Cardiac muscle cell (in vitro differentiated cells and primary cell): ENCODE measurements around the gene GMPR2. TPM values are rescaled to one million over a fixed set of nuclear protein-coding genes. Genes with fewer than 3 reads are reported as not detected.
"Not testable (repeated sequence)": the region's sequence is repeated elsewhere in the genome, so short reads cannot be mapped to it uniquely, and the experiment has no call there.

ENCODE experiments used
- DNase-seq, 2 donors: peaks; one replicate each; pipeline versions ENCODE4 v3.0.0 to v3.0.0-alpha.2; 2010 to 2017; ENCODE audit warnings: low read depth in 1 of 2, low spot score in 1 of 2
- H3K27ac ChIP-seq: fragments of 200-600 bp; sonication (generic); 2 replicates; pipeline ENCODE4 v1.5.1; 2016
- H3K27me3 ChIP-seq: fragments of 200-600 bp; sonication (generic); 2 replicates; pipeline ENCODE4 v1.6.0; 2016; ENCODE audit warnings: control low read depth
- H3K36me3 ChIP-seq: fragments of 200-600 bp; sonication (generic); 2 replicates; pipeline ENCODE4 v1.5.1; 2016; ENCODE audit warnings: control low read depth
- H3K4me1 ChIP-seq: fragments of 200-600 bp; sonication (generic); 2 replicates; pipeline ENCODE4 v1.8.1; 2017; ENCODE audit warnings: low read depth, mild to moderate bottlenecking, mixed run types
- H3K4me3 ChIP-seq: fragments of 200-600 bp; sonication (generic); 2 replicates; pipeline ENCODE4 v1.5.1; 2016; ENCODE audit warnings: mild to moderate bottlenecking
- H3K9me3 ChIP-seq: fragments of 200-600 bp; sonication (generic); 2 replicates; pipeline ENCODE4 v1.5.1; 2017; ENCODE audit warnings: low read depth, mild to moderate bottlenecking, control low read depth
- polyA plus RNA-seq: library from polyadenylated mRNA; unstranded; fragments of >200 nt; fragmentation: Nextera tagmentation; extraction: Ambion mirVana; gene quantifications from 2 replicates; pipeline ENCODE4 v1.2.1, GENCODE V29; 2016
- total RNA-seq: library from RNA; depleted of rRNA; stranded (reverse); fragments of >200 nt; gene quantifications from 2 replicates; pipeline ENCODE4 v1.2.3, GENCODE V29; 2016
- TF ChIP-seq, protein P1 (sequence below): IDR thresholded peaks from 2 replicates; pipeline ENCODE4 v1.5.1; 2012; ENCODE audit warnings: low read depth, mild to moderate bottlenecking, low read length

The GMPR2 gene
- total and polyA plus RNA-seq, 2 experiments from 2014 or later = 57.6 to 59.5 TPM

DNA sequence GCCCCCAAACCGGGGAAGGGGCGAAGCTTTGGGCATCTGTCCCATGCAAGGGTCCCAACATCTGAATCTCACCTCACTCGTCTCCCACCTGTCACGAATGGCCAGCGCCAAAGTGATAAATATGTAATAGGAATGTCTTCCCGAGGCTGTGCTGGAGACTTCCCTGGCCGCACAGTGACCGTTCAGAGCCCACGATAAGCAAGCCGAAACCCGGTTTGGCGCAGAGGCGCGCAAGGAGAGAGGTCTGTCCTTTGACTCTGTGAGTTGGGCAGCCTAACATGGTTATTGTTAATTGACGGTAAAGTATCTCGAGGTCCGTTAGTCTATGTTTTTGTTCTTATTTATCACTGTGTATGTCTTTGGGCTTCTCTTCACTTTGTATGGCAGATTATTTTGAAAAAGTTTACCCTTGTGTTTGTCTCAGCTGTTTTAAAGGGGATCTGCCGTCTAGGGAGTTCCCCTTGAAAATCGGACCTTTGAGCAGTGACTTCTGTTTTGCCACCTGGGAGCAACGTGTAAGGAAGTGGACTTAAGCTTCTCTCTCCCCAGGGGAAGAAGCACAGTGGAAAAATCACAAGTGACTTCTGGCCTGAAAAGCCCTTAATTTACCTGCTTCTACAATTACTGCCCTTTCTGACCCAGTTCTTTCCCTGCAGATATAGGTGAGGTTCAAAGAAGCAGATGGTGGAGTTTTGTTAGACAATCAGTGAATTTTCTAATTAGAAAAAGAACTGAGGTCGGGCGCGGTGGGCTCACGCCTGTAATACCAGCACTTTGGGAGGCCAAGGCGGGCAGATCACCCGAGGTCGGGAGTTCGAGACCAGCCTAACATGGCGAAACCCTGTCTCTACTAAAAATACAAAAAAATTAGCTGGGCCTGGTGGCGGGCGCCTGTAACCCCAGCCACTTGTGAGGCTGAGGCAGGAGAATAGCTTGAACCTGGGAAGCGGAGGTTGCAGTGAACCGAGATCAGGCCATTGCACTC, 36.4 kb upstream of the GMPR2 start:
- H3K9me3 ChIP-seq = no peaks in the 10 kb centered on the region
- peak; percentile 30 to 56 for DNase-seq
- H3K36me3 ChIP-seq = peaks cover 9% of the 10 kb centered on the region
- peaks cover 4% of the 10 kb centered on the region for H3K4me1 ChIP-seq
- H3K4me3 ChIP-seq = peak overlapping the region; percentile 67
- H3K27ac ChIP-seq = peak overlapping the region; percentile 98
- no peaks in the 10 kb centered on the region for H3K27me3 ChIP-seq
- TF ChIP-seq, protein P1, sequence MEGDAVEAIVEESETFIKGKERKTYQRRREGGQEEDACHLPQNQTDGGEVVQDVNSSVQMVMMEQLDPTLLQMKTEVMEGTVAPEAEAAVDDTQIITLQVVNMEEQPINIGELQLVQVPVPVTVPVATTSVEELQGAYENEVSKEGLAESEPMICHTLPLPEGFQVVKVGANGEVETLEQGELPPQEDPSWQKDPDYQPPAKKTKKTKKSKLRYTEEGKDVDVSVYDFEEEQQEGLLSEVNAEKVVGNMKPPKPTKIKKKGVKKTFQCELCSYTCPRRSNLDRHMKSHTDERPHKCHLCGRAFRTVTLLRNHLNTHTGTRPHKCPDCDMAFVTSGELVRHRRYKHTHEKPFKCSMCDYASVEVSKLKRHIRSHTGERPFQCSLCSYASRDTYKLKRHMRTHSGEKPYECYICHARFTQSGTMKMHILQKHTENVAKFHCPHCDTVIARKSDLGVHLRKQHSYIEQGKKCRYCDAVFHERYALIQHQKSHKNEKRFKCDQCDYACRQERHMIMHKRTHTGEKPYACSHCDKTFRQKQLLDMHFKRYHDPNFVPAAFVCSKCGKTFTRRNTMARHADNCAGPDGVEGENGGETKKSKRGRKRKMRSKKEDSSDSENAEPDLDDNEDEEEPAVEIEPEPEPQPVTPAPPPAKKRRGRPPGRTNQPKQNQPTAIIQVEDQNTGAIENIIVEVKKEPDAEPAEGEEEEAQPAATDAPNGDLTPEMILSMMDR = no peak

DNA sequence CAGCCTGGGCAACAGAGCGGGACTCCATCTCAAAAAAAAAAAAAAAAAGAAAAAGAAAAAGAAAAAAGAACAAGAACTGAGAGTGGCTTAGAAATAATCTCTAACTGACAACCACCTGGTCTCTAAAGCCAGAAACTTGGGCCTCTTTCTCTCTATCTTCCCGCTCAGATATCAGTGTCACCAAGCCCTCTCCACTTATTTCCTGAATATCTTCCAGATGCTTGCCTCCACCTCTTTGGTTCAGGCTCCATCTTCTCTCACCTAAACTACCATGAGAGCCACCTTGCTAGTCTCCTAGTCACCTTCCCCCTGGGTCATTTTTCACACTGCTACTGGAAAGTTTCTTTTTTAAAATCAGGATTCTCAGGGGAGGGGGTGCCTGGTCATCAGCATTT, 35.7 kb upstream of the GMPR2 start:
- Histone ChIP-seq H3K36me3 (peaks cover 6% of the 10 kb centered on the region), H3K4me1 (peaks cover 4% of the 10 kb centered on the region), H3K9me3 (no peaks in the 10 kb centered on the region), H3K27me3 (no peaks in the 10 kb centered on the region), H3K4me3 (no peak overlapping the region), H3K27ac (peak overlapping the region; percentile 98)
- DNase-seq = no peak
- TF ChIP-seq, protein P1 = no peak

DNA sequence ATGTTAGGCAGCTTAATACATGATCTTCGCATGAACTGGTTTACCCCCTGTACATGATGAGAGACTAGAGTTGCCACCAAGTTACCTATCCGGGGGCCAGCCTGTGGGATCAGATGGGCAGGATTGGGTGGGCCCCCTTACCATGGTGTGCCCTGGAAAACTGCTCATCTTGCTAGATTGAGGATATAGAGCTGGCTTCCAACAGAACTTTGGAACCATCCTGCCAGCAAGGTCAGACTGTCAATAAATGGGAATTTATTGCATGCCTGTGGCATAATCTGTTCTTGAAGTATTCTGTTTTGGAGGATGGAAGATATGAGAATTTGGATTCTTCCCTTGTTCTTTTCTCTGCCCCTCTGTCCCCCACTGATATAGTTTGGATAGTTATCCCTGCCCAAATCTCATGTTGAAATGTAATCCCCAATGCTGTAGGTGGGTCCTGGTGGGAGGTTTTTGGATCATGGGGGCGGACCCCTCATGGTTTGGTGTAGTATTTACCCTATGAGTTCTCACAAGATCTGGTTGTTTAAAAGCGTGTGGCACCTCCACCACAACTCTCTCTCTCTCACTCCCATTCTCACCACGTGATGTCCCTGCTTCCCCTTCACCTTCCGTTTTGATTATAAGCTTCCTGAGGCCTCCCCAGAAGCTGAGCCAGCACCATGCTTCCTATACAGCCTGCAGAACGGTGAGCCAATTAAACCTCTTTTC, 33.8 kb upstream of the GMPR2 start:
- Histone ChIP-seq H3K27me3 (no peaks in the 10 kb centered on the region), H3K4me1 (peaks cover 4% of the 10 kb centered on the region), H3K9me3 (no peaks in the 10 kb centered on the region), H3K27ac (no peak overlapping the region), H3K36me3 (no peaks in the 10 kb centered on the region), H3K4me3 (no peak overlapping the region)
- no peak for DNase-seq
- TF ChIP-seq, protein P1 = no peak

DNA sequence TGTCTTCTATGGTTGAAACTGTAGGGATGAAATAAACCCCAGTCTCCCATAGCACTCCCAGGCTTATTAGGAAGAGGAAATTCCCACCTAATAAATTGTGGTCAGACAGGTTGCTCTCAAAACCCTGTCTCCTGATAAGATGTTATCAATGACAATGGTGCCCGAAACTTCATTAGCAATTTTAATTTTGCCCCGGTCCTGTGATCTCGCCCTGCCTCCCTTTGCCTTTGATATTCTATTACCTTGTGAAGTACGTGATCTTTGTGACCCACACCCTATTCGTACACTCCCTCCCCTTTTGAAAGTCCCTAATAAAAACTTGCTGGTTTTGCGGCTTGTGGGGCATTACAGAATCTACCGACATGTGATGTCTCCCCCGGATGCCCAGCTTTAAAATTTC, 30.2 kb upstream of the GMPR2 start:
- not testable (repeated sequence) for H3K27ac ChIP-seq, H3K4me1 ChIP-seq, H3K9me3 ChIP-seq, H3K4me3 ChIP-seq, H3K36me3 ChIP-seq, H3K27me3 ChIP-seq, DNase-seq

DNA sequence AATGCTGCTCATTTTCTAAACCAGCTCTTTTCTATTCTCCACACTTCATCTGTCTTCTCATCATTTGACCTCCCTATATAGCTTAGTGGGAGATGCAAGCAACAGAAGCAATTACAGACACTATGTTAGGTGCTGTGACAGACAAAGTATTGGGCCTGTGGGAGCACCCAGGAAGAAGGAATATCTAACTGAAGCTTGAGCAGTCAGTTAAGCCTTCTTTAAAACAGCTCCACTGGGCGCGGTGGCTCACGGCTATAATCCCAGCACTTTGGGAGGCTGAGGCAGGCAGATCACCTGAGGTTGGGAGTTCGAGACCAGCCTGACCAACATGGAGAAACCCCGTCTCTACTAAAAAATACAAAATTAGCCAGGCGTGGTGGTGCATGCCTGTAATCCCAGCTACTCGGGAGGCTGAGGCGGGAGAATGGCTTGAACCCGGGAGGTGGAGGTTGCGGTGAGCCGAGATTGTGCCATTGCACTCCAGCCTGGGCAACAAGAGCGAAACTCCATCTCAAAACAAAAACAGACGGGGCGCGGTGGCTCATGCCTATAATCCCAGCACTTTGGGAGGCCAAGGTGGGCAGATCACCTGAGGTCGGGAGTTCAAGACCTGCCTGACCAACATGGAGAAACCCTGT, 29.4 kb upstream of the GMPR2 start:
- not testable (repeated sequence) for H3K27ac ChIP-seq, H3K27me3 ChIP-seq, H3K4me3 ChIP-seq, H3K4me1 ChIP-seq, H3K36me3 ChIP-seq, H3K9me3 ChIP-seq, DNase-seq

DNA sequence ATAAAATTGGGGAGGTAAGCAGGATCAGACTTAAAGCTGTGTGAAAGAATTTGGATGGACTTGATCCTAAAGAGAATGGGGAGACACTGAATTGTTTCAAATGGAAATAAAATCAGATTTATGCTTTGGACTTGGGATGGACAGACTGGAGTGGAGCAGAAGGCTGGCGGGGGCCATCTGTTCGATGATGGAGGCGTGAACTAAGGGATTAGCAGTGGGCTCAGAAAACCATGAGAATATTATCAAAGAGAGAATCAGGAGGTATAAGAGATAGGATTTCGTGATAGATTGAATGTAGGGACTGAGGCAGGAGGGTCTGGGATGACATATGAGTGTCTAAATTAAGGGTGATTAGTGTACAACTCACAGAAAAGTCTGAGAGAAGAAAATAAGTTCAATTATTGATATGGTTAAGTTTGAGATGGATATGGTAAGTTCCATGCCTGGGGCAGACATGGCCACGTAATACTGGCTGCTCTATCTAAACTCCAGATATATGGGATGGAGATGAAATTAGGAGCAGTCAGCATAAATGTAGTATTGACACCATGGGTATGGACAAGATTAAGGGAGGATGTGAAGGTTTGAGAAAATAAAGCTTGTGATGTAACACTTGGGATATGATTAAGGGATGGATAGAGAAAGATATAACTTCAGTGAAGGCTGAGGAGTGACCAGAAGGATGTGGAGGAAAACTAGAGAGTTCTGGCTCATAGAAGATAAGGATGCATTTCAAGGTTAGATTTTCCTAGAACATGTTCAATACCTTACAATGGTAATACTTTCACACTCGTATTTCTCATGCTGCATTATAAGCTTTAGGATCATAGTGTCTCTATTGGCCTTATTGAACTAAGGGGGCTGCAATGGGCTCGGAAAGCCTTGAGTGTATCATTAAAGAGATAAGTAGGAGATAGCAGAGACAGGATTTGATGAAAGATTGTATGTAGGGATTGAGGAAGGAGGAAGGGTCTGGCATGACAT, 28.3 kb upstream of the GMPR2 start:
- TF ChIP-seq, protein P1 = no peak
- Histone ChIP-seq H3K4me1 (no peaks in the 10 kb centered on the region), H3K27me3 (no peaks in the 10 kb centered on the region), H3K4me3 (no peak overlapping the region), H3K27ac (no peak overlapping the region), H3K9me3 (no peaks in the 10 kb centered on the region), H3K36me3 (peaks cover 3% of the 10 kb centered on the region)
- DNase-seq = no peak
